ENCODE measurements around the gene CMSS1.

Gene CMSS1

DNA sequence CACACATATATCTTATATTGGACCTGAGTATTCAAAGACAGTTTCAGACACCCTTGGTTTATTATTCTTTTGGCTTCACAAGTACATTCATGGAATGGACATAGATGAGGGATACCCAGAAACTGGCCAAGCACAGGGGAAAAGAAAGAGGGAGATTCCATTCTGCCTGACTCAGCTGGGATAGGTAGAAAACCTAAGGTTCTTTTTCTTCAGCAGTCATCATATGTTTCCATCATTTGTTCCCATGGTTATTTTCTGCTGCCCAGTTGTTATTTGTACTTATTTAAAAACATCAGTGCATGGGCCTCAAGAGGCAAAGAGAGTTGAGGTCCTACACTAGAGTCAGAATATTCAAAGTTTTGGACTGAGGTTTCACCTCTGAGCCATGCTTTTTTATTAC lies 204.8 kb downstream of the CMSS1 start:
- no peak overlapping the region for H3K4me3 ChIP-seq (replicated peaks; ENCODE audit: low read depth, low read length)
- no peak for DNase-seq (ENCODE audit: extremely low read depth, low read depth)
- TF ChIP-seq, protein P1, sequence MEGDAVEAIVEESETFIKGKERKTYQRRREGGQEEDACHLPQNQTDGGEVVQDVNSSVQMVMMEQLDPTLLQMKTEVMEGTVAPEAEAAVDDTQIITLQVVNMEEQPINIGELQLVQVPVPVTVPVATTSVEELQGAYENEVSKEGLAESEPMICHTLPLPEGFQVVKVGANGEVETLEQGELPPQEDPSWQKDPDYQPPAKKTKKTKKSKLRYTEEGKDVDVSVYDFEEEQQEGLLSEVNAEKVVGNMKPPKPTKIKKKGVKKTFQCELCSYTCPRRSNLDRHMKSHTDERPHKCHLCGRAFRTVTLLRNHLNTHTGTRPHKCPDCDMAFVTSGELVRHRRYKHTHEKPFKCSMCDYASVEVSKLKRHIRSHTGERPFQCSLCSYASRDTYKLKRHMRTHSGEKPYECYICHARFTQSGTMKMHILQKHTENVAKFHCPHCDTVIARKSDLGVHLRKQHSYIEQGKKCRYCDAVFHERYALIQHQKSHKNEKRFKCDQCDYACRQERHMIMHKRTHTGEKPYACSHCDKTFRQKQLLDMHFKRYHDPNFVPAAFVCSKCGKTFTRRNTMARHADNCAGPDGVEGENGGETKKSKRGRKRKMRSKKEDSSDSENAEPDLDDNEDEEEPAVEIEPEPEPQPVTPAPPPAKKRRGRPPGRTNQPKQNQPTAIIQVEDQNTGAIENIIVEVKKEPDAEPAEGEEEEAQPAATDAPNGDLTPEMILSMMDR (IDR thresholded peaks at IDR 0.05; ENCODE audit: low read depth, low read length, missing control alignments) = no peak

DNA sequence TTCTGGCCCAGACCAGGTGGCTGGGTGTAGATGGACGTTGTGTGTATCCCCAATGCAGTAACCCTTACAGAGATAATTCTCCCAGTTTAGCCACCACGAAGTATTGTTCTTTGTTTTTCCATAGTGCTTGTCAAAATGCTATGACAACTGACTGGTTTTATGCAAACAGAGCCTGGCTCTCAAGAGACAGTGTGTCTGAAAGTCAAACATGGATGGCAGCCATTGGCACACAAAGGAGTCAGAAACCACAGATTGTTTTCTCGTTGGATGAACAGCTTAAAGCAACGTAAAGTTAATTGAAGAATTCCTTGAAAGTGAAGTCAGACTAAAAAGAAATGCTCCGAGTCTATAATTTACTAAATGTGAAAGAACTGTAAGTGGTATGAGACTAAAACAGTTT lies 205.5 kb downstream of the CMSS1 start:
- TF ChIP-seq, protein P1 (IDR thresholded peaks at IDR 0.05; ENCODE audit: low read depth, low read length, missing control alignments) = no peak
- H3K4me3 ChIP-seq (replicated peaks; ENCODE audit: low read depth, low read length) = no peak overlapping the region
- no peak for DNase-seq (ENCODE audit: extremely low read depth, low read depth)

DNA sequence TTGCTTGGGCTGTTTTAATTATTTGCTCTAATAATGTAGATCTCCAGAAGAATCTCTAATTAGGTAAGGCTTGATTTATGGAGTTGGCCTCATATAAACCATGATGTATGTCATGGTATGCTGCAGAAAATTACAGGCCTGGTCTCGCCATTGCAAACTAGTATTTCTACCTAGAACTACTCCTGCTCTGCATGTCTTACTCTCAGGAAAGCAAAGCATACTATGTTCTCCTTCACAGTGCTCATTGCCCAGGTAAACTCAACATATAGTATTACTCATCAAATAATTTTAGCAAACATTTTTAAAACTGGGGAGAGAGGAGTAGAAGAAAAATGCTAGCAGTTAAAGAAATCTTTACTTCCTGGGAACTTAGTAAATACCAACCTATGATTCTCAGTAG lies 205.9 kb downstream of the CMSS1 start:
- H3K4me3 ChIP-seq (replicated peaks; ENCODE audit: low read depth, low read length) = no peak overlapping the region
- TF ChIP-seq, protein P1 (IDR thresholded peaks at IDR 0.05; ENCODE audit: low read depth, low read length, missing control alignments) = no peak
- DNase-seq (ENCODE audit: extremely low read depth, low read depth) = no peak

DNA sequence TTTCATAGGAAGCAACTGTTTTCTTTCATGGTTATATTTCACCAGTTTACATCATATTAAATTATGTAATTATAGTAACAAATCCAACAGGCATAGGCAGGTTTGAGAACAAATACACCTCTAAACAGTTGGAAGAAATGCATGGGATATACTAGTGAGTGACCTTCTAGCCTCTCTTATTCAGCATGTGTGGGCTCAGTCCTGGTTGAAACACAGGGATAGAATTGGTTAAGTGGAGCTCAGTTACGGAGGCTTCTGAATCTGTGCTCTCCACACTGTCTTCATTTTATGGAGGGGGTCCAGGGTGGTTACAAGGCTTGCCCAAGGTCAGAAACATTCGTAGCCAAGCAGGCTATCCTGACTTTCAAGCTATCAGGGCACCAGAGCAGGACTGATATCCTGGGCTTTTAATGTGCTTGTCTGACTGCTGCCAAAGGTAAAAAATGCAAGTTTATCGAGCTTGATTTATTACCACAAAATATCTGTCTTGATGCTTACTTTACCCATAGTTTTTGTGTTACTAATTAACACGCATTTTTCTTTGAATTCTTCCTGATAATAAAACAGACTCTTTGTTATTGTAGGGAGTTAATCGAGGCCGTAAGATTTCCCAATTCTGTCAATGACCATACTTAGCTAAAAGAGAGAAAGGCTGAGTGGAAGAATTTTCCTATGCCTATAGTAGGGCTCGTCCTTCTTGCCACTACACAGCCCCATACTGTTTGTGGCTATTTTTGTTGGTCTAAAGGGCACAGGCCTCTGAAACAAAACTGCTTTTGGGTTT lies 207.1 kb downstream of the CMSS1 start:
- H3K4me3 ChIP-seq (replicated peaks; ENCODE audit: low read depth, low read length) = no peak overlapping the region
- no peak for DNase-seq (ENCODE audit: extremely low read depth, low read depth)
- TF ChIP-seq, protein P1 (IDR thresholded peaks at IDR 0.05; ENCODE audit: low read depth, low read length, missing control alignments) = no peak

DNA sequence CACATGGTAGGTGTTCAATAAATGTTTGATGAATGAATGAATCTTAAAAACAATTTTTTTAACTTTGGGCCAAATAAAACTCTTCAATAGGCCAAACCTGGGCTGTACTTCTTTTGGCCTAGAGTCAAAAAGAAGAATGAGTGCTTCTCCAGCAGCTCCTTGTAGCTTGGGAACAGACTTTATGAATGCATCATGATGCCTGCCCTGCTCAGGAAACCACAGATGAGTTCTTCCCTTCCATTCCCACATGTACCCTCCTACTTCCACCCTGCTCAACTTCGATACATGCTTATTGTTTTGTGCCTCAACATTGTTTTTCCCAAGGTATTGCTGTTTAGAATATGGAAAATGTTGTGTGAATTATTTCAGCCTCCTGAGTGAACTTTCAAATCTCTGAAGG lies 209.7 kb downstream of the CMSS1 start:
- H3K4me3 ChIP-seq (replicated peaks; ENCODE audit: low read depth, low read length) = no peak overlapping the region
- no peak for DNase-seq (ENCODE audit: extremely low read depth, low read depth)
- TF ChIP-seq, protein P1 (IDR thresholded peaks at IDR 0.05; ENCODE audit: low read depth, low read length, missing control alignments) = no peak

DNA sequence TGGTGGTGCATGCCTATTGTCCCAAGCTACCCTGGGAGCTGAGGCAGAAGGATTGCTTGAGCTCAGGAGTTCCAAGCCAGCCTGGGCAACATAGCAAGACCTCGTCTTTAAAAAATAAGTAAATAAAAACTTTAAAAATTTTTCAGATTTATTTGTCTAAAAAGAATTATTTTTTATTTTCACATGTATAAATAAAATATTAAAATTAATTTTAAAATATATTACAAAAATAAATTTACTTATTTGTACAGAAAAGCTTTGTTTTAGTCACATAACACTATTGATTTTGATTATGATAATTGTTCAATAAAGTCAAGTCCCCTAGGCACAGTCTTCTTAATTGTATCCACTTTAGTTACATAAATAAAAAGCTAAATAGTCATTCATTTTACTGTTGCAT lies 211.4 kb downstream of the CMSS1 start:
- DNase-seq (ENCODE audit: extremely low read depth, low read depth) = no peak
- H3K4me3 ChIP-seq (replicated peaks; ENCODE audit: low read depth, low read length) = no peak overlapping the region
- TF ChIP-seq, protein P1 (IDR thresholded peaks at IDR 0.05; ENCODE audit: low read depth, low read length, missing control alignments) = no peak

DNA sequence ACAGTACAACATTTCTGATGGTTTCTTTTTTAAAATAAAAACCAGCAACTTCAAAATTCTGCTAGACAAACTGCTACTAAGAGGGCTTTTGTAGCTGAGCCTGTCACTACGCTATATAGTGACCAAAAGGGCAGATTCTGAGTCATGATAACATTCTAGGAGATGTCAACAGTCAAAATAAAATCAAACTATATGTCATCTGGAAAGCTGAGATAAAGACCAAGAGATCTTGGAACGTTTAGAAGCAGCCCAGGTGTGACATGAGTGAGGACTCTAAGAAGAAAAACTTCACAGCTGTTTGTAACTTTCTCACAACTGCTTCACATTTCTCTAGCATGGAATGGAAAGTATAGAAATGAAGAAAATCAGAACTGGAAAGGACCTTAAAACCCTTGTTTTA lies 212.0 kb downstream of the CMSS1 start:
- no peak for DNase-seq (ENCODE audit: extremely low read depth, low read depth)
- TF ChIP-seq, protein P1 (IDR thresholded peaks at IDR 0.05; ENCODE audit: low read depth, low read length, missing control alignments) = no peak
- H3K4me3 ChIP-seq (replicated peaks; ENCODE audit: low read depth, low read length) = no peak overlapping the region
